H54 (cell line): ENCODE results near the gene P2RX5.
A peak's percentile ranks its signal among the peaks of the same experiment; 100 is the strongest.
"Not testable (repeated sequence)": the region's sequence is repeated elsewhere in the genome, so short reads cannot be mapped to it uniquely, and the experiment has no call there.

Experiments used
- DNase-seq: peaks from one replicate; pipeline ENCODE4 v3.0.0; 2011; ENCODE audit warnings: low spot score, mixed read lengths; ENCODE audit not compliant: insufficient read length
- FAIRE-seq: peaks from 3 replicates; lab custom pipeline; 2011; peaks lifted over from hg19 to GRCh38; lab: Jason Lieb, UNC
- POLR2A ChIP-seq: IDR thresholded peaks from 2 replicates; pipeline ENCODE4 v1.6.1; 2011; ENCODE audit warnings: low read depth, mild to moderate bottlenecking, low read length

The P2RX5 gene

GRCh38 chr17:3724378-3725077, 28.6 kb upstream of the P2RX5 start:
- no peak for DNase-seq
- TF ChIP-seq POLR2A: no peak
- no peak for FAIRE-seq

- peak; percentile 80 for TF ChIP-seq POLR2A
- FAIRE-seq: no peak
- peak; percentile 93 for DNase-seq
These were observed 27.8 kb upstream of the P2RX5 start, which contains the start of gene HASPIN for GRCh38 chr17:3723556-3724377. Gene HASPIN (plus strand): TSS chr17:3723903. CDS start chr17:3723936, 33 bp downstream.

GRCh38 chr17:3723188-3723555, 27.2 kb upstream of the P2RX5 start:
- no peak for FAIRE-seq
- TF ChIP-seq POLR2A: no peak
- no peak for DNase-seq

GRCh38 chr17:3722716-3723115, 26.8 kb upstream of the P2RX5 start:
- DNase-seq (no peak), FAIRE-seq (no peak)
- no peak for TF ChIP-seq POLR2A

GRCh38 chr17:3719265-3719664, 23.3 kb upstream of the P2RX5 start:
- FAIRE-seq (no peak), DNase-seq (no peak)
- no peak for TF ChIP-seq POLR2A

GRCh38 chr17:3718201-3718600, 22.2 kb upstream of the P2RX5 start:
- DNase-seq (no peak), FAIRE-seq (no peak)
- no peak for TF ChIP-seq POLR2A

- FAIRE-seq: no peak
- TF ChIP-seq POLR2A: no peak
- no peak for DNase-seq
These were observed 19.3 kb upstream of the P2RX5 start for GRCh38 chr17:3715296-3715695.

- no peak for DNase-seq
- no peak for TF ChIP-seq POLR2A
- no peak for FAIRE-seq
These were observed 17.0 kb upstream of the P2RX5 start for GRCh38 chr17:3712811-3713463.

GRCh38 chr17:3710951-3711383, 15.0 kb upstream of the P2RX5 start:
- peak; percentile 62 for FAIRE-seq
- TF ChIP-seq POLR2A: no peak

GRCh38 chr17:3708366-3708765, 12.4 kb upstream of the P2RX5 start:
- DNase-seq (no peak), FAIRE-seq (no peak)
- no peak for TF ChIP-seq POLR2A

More at GRCh38 chr17:3710951-3711383, 15.0 kb upstream of the P2RX5 start:
- peak; percentile 76 for DNase-seq

- FAIRE-seq, DNase-seq: not testable (repeated sequence)
These were observed 9.7 kb upstream of the P2RX5 start for GRCh38 chr17:3705718-3705984.

GRCh38 chr17:3704931-3705717, 9.2 kb upstream of the P2RX5 start:
- FAIRE-seq (no peak), DNase-seq (no peak)
- TF ChIP-seq POLR2A: no peak

GRCh38 chr17:3702041-3702539, 6.1 kb upstream of the P2RX5 start:
- not testable (repeated sequence) for FAIRE-seq, DNase-seq
